Measurements from ENCODE around the gene DCDC2B. TPM values are rescaled to one million over a fixed set of nuclear protein-coding genes. Genes with fewer than 3 reads are reported as not detected.
A peak's percentile ranks its signal among the peaks of the same experiment; 100 is the strongest.
"Not testable (repeated sequence)": the region's sequence is repeated elsewhere in the genome, so short reads cannot be mapped to it uniquely, and the experiment has no call there.

DCDC2B gene
- total and polyA plus RNA-seq, 10 donors = 0.03 TPM; not detected in 9

DNA sequence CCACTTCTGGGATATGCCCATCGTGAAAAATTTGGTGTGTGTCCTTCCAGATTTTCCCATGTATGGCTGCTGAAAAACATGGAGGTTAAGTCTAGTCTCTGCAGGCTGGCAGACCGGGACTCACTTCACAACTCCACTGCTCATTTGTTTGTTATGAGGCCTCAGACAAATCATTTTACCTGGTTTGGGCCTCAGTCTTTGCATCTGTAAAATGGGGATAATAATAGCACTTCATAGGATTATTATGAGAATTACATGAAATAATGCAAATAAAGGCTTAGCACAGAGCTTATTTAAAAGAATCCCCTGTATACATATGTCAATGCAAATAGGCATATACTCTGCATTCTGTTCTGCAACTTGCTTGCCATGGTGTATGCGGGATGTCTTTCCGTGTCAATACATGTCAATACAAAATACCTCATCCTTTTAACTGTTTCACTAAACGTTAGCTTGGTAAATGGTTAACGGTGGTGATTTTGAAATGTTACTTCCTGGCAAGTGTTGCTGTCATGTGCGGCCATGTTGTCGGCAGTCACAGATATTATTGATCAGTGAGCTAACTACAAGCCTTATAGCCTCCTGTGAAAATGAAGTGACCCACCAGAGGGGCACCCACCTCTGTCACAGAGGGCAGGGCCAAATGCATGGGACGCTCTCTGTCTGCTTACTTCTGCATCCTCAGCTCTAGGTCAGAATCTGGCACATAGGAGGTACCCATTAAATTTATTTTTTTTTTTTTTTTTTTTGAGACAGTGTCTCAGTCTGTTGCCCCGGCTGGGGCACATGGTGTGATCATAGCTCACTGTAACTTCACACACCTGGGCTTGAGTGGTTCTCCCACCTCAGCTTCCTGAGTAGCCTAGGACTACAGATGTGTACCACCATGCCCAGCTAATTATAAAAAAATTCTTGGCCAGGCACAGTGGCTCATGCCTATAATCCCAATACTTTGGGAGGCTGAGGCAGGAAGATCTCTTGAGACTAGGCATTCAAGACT is 46.5 kb downstream of the DCDC2B start:
- Histone ChIP-seq H3K27me3 (replicated peaks in 1 of 7) (no peaks in the 10 kb centered on the region), H3K4me1 (peaks cover 15 to 100% (median 69%) of the 10 kb centered on the region in 6 donors), H3K9me3 (no peaks in the 10 kb centered on the region), H3K36me3 (no peaks in the 10 kb centered on the region), H3K27ac (peak overlapping the region in 5 of 8 donors; percentile 47 to 96 (median 90)), H3K4me3 (peak overlapping the region in 4 of 8 donors; percentile 36 to 71 (median 42))
- WGBS, 5 donors = 51 to 69% (median 61%) methylated on average over 10 of the region's 10 CpGs
- TF ChIP-seq POLR2A (IDR thresholded peaks at IDR 0.05) (no peak), POLR2AphosphoS5 (IDR thresholded peaks at IDR 0.05) (no peak)
- TF ChIP-seq, protein P1, sequence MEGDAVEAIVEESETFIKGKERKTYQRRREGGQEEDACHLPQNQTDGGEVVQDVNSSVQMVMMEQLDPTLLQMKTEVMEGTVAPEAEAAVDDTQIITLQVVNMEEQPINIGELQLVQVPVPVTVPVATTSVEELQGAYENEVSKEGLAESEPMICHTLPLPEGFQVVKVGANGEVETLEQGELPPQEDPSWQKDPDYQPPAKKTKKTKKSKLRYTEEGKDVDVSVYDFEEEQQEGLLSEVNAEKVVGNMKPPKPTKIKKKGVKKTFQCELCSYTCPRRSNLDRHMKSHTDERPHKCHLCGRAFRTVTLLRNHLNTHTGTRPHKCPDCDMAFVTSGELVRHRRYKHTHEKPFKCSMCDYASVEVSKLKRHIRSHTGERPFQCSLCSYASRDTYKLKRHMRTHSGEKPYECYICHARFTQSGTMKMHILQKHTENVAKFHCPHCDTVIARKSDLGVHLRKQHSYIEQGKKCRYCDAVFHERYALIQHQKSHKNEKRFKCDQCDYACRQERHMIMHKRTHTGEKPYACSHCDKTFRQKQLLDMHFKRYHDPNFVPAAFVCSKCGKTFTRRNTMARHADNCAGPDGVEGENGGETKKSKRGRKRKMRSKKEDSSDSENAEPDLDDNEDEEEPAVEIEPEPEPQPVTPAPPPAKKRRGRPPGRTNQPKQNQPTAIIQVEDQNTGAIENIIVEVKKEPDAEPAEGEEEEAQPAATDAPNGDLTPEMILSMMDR (IDR thresholded peaks at IDR 0.05 in 8 of 11, conservative IDR thresholded peaks at IDR 0.05 in 3 of 11) = no peak
- intact Hi-C loops (cut with DNase I; ENCODE audit: low total_unique reads) = no loop called here
- DNase-seq = no peak

DNA sequence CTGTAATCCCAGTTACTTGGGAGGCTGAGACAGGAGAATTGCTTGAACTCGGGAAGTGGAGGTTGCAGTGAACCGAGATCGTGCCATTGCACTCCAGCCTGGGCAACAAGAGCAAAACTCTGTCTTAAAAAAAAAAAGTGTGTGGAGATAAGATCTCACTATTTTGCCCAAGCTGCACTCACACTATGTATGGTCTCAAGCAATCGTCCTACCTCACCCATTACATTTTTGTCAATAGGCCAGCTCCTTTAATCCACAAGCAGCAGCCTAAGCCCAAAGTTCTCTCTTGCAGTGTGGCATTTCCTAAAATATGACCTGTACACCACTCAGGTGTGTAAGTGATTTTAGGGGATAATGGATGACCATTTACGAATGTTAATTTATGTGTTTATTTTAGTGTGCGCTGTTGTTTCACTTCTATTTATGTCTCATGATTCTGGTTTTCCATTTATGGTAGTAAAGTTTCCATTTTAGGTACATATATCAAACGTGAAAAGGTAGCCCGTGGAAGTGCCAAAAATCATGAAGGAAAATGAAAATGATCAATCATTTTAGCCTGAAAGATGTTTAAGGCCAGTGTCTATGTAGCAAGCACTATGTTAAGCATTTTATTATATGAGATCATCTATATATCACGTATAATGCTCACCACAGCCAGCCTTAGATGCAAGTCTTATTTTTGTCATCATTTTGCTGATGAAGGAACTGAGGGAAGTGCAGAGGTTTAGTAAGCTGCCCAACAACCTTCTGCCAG is 47.8 kb downstream of the DCDC2B start:
- Histone ChIP-seq H3K27ac (peak overlapping the region in 4 of 8 donors; percentile 89 to 96 (median 92)), H3K4me1 (peaks cover 11 to 93% (median 56%) of the 10 kb centered on the region in 6 donors), H3K27me3 (replicated peaks in 1 of 7) (no peaks in the 10 kb centered on the region), H3K4me3 (peak overlapping the region in 3 of 8 donors; percentile 10 to 71 (median 41)), H3K9me3 (no peaks in the 10 kb centered on the region), H3K36me3 (no peaks in the 10 kb centered on the region)
- intact Hi-C loops (cut with DNase I; ENCODE audit: low total_unique reads) = no loop called here
- WGBS, 5 donors = 64 to 75% (median 69%) methylated on average over 9 of the region's 9 CpGs
- TF ChIP-seq, protein P1 (IDR thresholded peaks at IDR 0.05 in 8 of 11, conservative IDR thresholded peaks at IDR 0.05 in 3 of 11) = no peak
- TF ChIP-seq POLR2A (IDR thresholded peaks at IDR 0.05) = no peak
- TF ChIP-seq POLR2AphosphoS5 (IDR thresholded peaks at IDR 0.05) = no peak
- no peak for DNase-seq

- H3K4me3 ChIP-seq = peak overlapping the region in 1 of 8 donors; percentile 71
- H3K27ac ChIP-seq = peak overlapping the region in 4 of 8 donors; percentile 89 to 96 (median 92)
- WGBS, 5 donors = 82 to 93% (median 88%) methylated on average over 6 of the region's 6 CpGs
- peaks cover 8 to 87% (median 51%) of the 10 kb centered on the region in 6 donors for H3K4me1 ChIP-seq
- H3K9me3 ChIP-seq = no peaks in the 10 kb centered on the region
- no peaks in the 10 kb centered on the region for H3K27me3 ChIP-seq (replicated peaks in 1 of 7)
- no peaks in the 10 kb centered on the region for H3K36me3 ChIP-seq
- intact Hi-C loops (cut with DNase I; ENCODE audit: low total_unique reads) = no loop called here
- no peak for DNase-seq
- TF ChIP-seq, protein P1 (IDR thresholded peaks at IDR 0.05 in 8 of 11, conservative IDR thresholded peaks at IDR 0.05 in 3 of 11) = no peak
- no peak for TF ChIP-seq POLR2AphosphoS5 (IDR thresholded peaks at IDR 0.05)
- TF ChIP-seq POLR2A (IDR thresholded peaks at IDR 0.05) = no peak
Observed at GRCh38 chr1:32257227-32257508, 48.3 kb downstream of the DCDC2B start.

DNA sequence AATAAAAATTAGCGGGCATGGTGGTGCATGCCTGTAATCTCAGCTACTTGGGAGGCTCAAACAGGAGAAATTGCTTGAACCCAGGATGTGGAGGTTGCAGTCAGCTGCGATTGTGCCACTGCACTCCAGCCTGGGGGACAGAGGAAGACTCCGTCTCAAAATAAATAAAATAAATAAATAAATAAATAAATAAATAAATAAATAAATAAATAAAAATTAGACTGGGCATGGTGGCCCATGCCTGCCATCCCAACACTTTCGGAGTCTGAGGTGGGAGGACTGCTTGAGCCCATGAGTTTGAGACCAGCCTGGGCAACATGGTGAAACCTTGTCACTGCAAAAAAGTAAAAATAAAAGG is 54.3 kb downstream of the DCDC2B start:
- peak overlapping the region in 2 of 8 donors; percentile 49 to 73 for H3K27ac ChIP-seq
- WGBS, 5 donors = 93 to 95% (median 94%) methylated on average over 4 of the region's 4 CpGs
- H3K27me3 ChIP-seq (replicated peaks in 1 of 7); DNase-seq; H3K4me3 ChIP-seq; H3K36me3 ChIP-seq; intact Hi-C loops (cut with DNase I; ENCODE audit: low total_unique reads); H3K9me3 ChIP-seq: not testable (repeated sequence)
- peaks cover 5 to 77% (median 41%) of the 10 kb centered on the region in 6 donors for H3K4me1 ChIP-seq
